Testis (tissue), 2 donors: ENCODE results near the gene WDR37.

Source experiments
- CTCF ChIP-seq, 3 experiments: fragments of 450-650 bp in 2 of 3; fragments of 200-600 bp in 1 of 3; sonication (generic) in 1 of 3; IDR thresholded peaks; one replicate each; pipeline ENCODE4 v1.5.1; 2016 to 2019; ENCODE audit warnings: antibody characterized with exemption in 3 of 3, mild to moderate bottlenecking in 2 of 3, moderate library complexity in 1 of 3
- POLR2A ChIP-seq: fragments of 450-650 bp; IDR thresholded peaks from one replicate; pipeline ENCODE4 v1.6.1; 2017; ENCODE audit warnings: antibody characterized with exemption, mild to moderate bottlenecking, moderate library complexity

DNA sequence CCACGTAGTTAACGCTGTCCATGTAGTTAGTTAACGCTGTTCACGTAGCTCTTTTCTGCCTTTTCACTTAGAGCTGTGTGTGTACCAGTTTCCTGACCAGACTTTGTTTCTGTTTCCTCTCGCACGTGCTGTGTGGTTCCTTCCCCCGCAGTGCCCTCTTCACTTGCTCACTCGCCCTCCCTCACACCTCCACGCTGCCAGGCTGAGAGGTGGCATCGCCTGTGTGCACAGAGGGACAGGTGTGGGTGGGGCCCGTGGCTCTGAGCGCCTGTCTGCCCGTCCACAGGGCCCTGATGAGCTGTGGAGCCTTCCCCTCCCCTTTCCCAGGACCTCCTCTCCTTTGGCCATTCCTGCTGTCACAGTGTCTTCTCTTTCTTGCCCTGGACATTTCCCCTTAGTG is 30.6 kb downstream of the WDR37 start:
- TF ChIP-seq POLR2A (no peak), CTCF (IDR thresholded peaks at IDR 0.05) (no peak)
